C4-2B (cell line): ENCODE data around the gene CLEC16A.

Source experiments
- CTCF ChIP-seq: fragments of 450-650 bp; conservative IDR thresholded peaks from 2 replicates; pipeline ENCODE4 v1.5.1; 2017; ENCODE audit warnings: mild to moderate bottlenecking
- ZFX ChIP-seq: fragments of 450-650 bp; IDR thresholded peaks from 2 replicates; pipeline ENCODE4 v1.6.1; 2017

GRCh38 chr16:11212798-11213196, 268.4 kb downstream of the CLEC16A start:
- TF ChIP-seq CTCF (no peak), ZFX (no peak)
